Fibroblast of lung (primary cell): ENCODE measurements around the gene TWSG1. TPM values are rescaled to one million over a fixed set of nuclear protein-coding genes. Genes with fewer than 3 reads are reported as not detected.

Experiments
- DNase-seq, 2 donors: peaks; one replicate each; pipeline versions ENCODE4 v3.0.0 to v3.0.0-alpha.2; 2010; ENCODE audit warnings: low read depth in 2 of 2
- H2AFZ ChIP-seq: 2 replicates; pipeline ENCODE4 v1.5.1; 2012; ENCODE audit warnings: low read length, control low read depth, inconsistent platforms
- H3K27ac ChIP-seq: 2 replicates; pipeline ENCODE4 v1.5.1; 2011; ENCODE audit warnings: low read length, control low read depth; ENCODE audit not compliant: insufficient read depth
- H3K27me3 ChIP-seq: 2 replicates; pipeline ENCODE4 v1.5.1; 2011; ENCODE audit warnings: mild to moderate bottlenecking, low read length; ENCODE audit not compliant: control insufficient read depth, insufficient read depth
- H3K36me3 ChIP-seq: 2 replicates; pipeline ENCODE4 v1.5.1; 2011; ENCODE audit warnings: low read length; ENCODE audit not compliant: control insufficient read depth, insufficient read depth
- H3K4me1 ChIP-seq: 2 replicates; pipeline ENCODE4 v1.5.1; 2011; ENCODE audit warnings: low read length; ENCODE audit not compliant: control insufficient read depth, insufficient read depth; ENCODE audit errors: extremely low read depth
- H3K4me2 ChIP-seq: 2 replicates; pipeline ENCODE4 v1.5.1; 2011; ENCODE audit warnings: low read length, control low read depth; ENCODE audit not compliant: insufficient read depth; ENCODE audit errors: extremely low read depth
- H3K4me3 ChIP-seq, 4 experiments: fragments of 200-600 bp in 1 of 4; sonication (generic) in 1 of 4; replicated peaks in 1 of 4; 2 replicates each; pipeline ENCODE4 v1.5.1; 2011 to 2016; ENCODE audit warnings: low read length in 4 of 4, low read depth in 3 of 4, mild to moderate bottlenecking in 3 of 4, control low read depth in 2 of 4, inconsistent platforms in 1 of 4, mixed read lengths in 1 of 4; ENCODE audit not compliant: insufficient read depth in 1 of 4; ENCODE audit errors: control extremely low read depth in 1 of 4
- H3K79me2 ChIP-seq: 2 replicates; pipeline ENCODE4 v1.5.1; 2012; ENCODE audit warnings: mild to moderate bottlenecking, low read length, inconsistent platforms; ENCODE audit not compliant: control insufficient read depth, insufficient read depth
- H3K9ac ChIP-seq: 2 replicates; pipeline ENCODE4 v1.5.1; 2011; ENCODE audit warnings: mild to moderate bottlenecking, low read length, control low read depth; ENCODE audit not compliant: insufficient read depth
- H3K9me3 ChIP-seq: 2 replicates; pipeline ENCODE4 v1.5.1; 2012; ENCODE audit warnings: low read depth, low read length; ENCODE audit not compliant: control insufficient read depth, insufficient read depth
- H4K20me1 ChIP-seq: 2 replicates; pipeline ENCODE4 v1.5.1; 2011; ENCODE audit warnings: low read length; ENCODE audit not compliant: control insufficient read depth, insufficient read depth; ENCODE audit errors: extremely low read depth
- CTCF ChIP-seq, 2 donors: IDR thresholded peaks in 1 of 2; conservative IDR thresholded peaks in 1 of 2; 1 replicate in 1 of 2; 2 replicates in 1 of 2; pipeline ENCODE4 v1.5.1; 2011 to 2012; ENCODE audit warnings: low read length in 2 of 2, control low read depth in 1 of 2, inconsistent platforms in 1 of 2, low read depth in 1 of 2, mild to moderate bottlenecking in 1 of 2
- EZH2 ChIP-seq: IDR thresholded peaks from 2 replicates; pipeline ENCODE4 v1.5.1; 2012; ENCODE audit warnings: low read length, control low read depth, mild to moderate bottlenecking; ENCODE audit errors: missing control alignments
- polyA plus RNA-seq, 2 donors: library from polyadenylated mRNA; depleted of rRNA in 1 of 2; stranded (reverse) in 1 of 2; unstranded in 1 of 2; fragments of >200 nt; gene quantifications; 2 replicates each; pipeline ENCODE4 v1.2.1, GENCODE V29; 2011 to 2012; ENCODE audit warnings: missing spikeins in 1 of 2
- total RNA-seq: library from RNA; depleted of rRNA; stranded (reverse); fragments of >200 nt; gene quantifications from 2 replicates; pipeline ENCODE4 v1.2.1, GENCODE V29; 2014

TWSG1 gene
- total and polyA plus RNA-seq, 2 donors (not counting 1 experiment from before 2014, with no cell fraction given) = 188 to 216 TPM

GRCh38 chr18:9348079-9348671 lies 13.6 kb downstream of the TWSG1 start:
- Histone ChIP-seq H3K27ac (peak overlapping the region; percentile 37), H3K4me1 (no peaks in the 10 kb centered on the region), H4K20me1 (no peaks in the 10 kb centered on the region), H3K79me2 (peaks cover 38% of the 10 kb centered on the region), H3K27me3 (no peaks in the 10 kb centered on the region), H3K9ac (no peak overlapping the region), H3K4me3 (peak overlapping the region in 2 of 4 experiments; percentile 23 to 40), H2AFZ (no peak overlapping the region), H3K36me3 (peaks cover 1% of the 10 kb centered on the region), H3K9me3 (no peaks in the 10 kb centered on the region), H3K4me2 (peak overlapping the region; percentile 72)
- TF ChIP-seq EZH2 (no peak), CTCF (conservative IDR thresholded peaks at IDR 0.05 in 1 of 2, IDR thresholded peaks at IDR 0.05 in 1 of 2; ENCODE audit: low read depth in 1 of 2, low read length in 2 of 2) (no peak)
- DNase-seq = peak; percentile 42 to 82

- H3K79me2 ChIP-seq = peaks cover 36% of the 10 kb centered on the region
- H3K4me1 ChIP-seq = no peaks in the 10 kb centered on the region
- peak overlapping the region; percentile 37 for H3K27ac ChIP-seq
- no peak overlapping the region for H2AFZ ChIP-seq
- no peaks in the 10 kb centered on the region for H3K27me3 ChIP-seq
- H3K9me3 ChIP-seq = no peaks in the 10 kb centered on the region
- H3K9ac ChIP-seq = no peak overlapping the region
- peaks cover 1% of the 10 kb centered on the region for H3K36me3 ChIP-seq
- no peaks in the 10 kb centered on the region for H4K20me1 ChIP-seq
- DNase-seq = peak; percentile 32 to 63
- peak overlapping the region in 2 of 4 experiments; percentile 13 to 23 for H3K4me3 ChIP-seq
- H3K4me2 ChIP-seq = peak overlapping the region; percentile 72
- TF ChIP-seq EZH2 (no peak), CTCF (conservative IDR thresholded peaks at IDR 0.05 in 1 of 2, IDR thresholded peaks at IDR 0.05 in 1 of 2; ENCODE audit: low read depth in 1 of 2, low read length in 2 of 2) (no peak)
These were observed 14.2 kb downstream of the TWSG1 start for GRCh38 chr18:9348766-9349165.

GRCh38 chr18:9353596-9353995 lies 19.0 kb downstream of the TWSG1 start:
- peaks cover 19% of the 10 kb centered on the region for H3K79me2 ChIP-seq

More at GRCh38 chr18:9353596-9353995, 19.0 kb downstream of the TWSG1 start:
- no peak overlapping the region for H3K9ac ChIP-seq
- H2AFZ ChIP-seq = no peak overlapping the region
- DNase-seq = no peak
- H3K4me1 ChIP-seq = no peaks in the 10 kb centered on the region
- H3K9me3 ChIP-seq = no peaks in the 10 kb centered on the region
- no peaks in the 10 kb centered on the region for H4K20me1 ChIP-seq
- H3K4me2 ChIP-seq = no peak overlapping the region
- no peaks in the 10 kb centered on the region for H3K36me3 ChIP-seq
- no peak overlapping the region for H3K4me3 ChIP-seq
- no peaks in the 10 kb centered on the region for H3K27me3 ChIP-seq
- TF ChIP-seq EZH2 = no peak
- no peak for TF ChIP-seq CTCF (conservative IDR thresholded peaks at IDR 0.05 in 1 of 2, IDR thresholded peaks at IDR 0.05 in 1 of 2; ENCODE audit: low read depth in 1 of 2, low read length in 2 of 2)
- H3K27ac ChIP-seq = no peak overlapping the region
